ENCODE results near the gene TMEM178B. TPM values are rescaled to one million over a fixed set of nuclear protein-coding genes. Genes with fewer than 3 reads are reported as not detected.
"Not testable (repeated sequence)": the region's sequence is repeated elsewhere in the genome, so short reads cannot be mapped to it uniquely, and the experiment has no call there.

The TMEM178B gene
- total RNA-seq, 1 donor, result 0.43 TPM

DNA sequence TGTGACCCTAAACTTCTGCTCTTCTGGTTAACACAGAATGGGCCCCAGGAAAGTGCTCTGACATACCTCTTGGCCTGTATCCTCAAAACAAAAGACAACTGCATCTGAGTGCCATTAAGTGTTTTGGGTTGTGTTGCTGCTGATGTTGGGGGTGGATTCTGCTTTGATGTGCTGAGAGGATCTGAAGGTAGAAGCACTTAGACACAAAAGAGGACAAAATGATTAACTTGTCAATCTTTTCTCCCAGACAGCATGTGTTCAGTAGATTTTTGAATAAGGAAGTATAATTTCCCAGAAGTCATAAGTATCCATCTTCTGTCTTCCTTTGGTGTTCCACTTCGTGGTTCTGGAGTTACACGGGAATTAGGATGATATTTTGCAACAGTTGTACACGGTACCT, 16.1 kb upstream of the TMEM178B start:
- H3K4me3 ChIP-seq (ENCODE audit: low read depth, low read length), result no peak overlapping the region
- no peak for DNase-seq (ENCODE audit: low read depth)
- TF ChIP-seq, protein P1, sequence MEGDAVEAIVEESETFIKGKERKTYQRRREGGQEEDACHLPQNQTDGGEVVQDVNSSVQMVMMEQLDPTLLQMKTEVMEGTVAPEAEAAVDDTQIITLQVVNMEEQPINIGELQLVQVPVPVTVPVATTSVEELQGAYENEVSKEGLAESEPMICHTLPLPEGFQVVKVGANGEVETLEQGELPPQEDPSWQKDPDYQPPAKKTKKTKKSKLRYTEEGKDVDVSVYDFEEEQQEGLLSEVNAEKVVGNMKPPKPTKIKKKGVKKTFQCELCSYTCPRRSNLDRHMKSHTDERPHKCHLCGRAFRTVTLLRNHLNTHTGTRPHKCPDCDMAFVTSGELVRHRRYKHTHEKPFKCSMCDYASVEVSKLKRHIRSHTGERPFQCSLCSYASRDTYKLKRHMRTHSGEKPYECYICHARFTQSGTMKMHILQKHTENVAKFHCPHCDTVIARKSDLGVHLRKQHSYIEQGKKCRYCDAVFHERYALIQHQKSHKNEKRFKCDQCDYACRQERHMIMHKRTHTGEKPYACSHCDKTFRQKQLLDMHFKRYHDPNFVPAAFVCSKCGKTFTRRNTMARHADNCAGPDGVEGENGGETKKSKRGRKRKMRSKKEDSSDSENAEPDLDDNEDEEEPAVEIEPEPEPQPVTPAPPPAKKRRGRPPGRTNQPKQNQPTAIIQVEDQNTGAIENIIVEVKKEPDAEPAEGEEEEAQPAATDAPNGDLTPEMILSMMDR (IDR thresholded peaks at IDR 0.05; ENCODE audit: insufficient read depth, low read depth, low read length), result no peak

DNA sequence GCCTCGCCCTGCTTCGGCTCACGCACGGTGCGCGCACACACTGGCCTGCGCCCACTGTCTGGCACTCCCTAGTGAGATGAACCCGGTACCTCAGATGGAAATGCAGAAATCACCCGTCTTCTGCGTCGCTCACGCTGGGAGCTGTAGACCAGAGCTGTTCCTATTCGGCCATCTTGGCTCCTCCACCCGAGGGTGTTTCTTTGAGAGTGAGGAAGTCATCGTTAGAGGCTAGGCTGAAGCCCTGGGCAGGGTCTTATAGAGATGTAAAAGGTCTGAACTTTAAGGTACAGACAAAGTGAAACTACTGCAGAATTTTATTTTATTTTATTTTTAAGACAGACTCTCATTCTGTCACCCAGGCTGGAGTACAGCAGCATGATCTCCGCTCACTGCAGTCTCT, 6.0 kb upstream of the TMEM178B start:
- H3K4me3 ChIP-seq (ENCODE audit: low read depth, low read length), result not testable (repeated sequence)

DNA sequence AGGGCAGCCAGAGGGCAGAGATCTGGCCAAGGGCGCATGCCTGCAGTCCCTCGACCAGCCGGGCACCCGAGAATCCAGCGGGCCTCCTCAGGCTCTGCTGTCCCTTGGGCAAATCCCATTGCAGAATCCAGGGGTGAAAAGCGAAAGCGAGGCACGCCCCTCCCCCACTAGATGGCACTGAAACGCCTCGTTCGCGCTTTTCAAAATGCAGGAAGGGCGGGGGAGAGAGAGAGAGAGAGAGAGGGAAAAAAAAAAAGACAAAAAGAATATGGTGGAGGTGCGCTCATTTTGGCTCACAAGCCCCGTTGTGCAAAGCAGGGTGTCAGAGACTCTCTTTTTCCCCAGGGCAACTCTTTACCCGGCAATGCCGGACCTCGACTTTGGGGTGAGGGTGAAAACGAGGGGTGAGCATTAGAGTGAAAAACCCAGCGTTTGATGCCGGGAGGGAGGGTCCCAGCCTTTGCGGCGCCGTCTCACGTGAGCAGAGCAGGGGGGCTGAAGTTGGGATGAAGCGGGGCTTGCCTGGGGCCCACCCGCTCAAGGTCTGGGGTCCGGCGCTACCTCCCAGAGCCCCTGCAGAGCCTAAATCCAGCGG, 2.5 kb upstream of the TMEM178B start:
- TF ChIP-seq, protein P1 (IDR thresholded peaks at IDR 0.05; ENCODE audit: insufficient read depth, low read depth, low read length), result no peak
- DNase-seq (ENCODE audit: low read depth), result peak; percentile 7
- H3K4me3 ChIP-seq (ENCODE audit: low read depth, low read length), result peak overlapping the region; percentile 37

More for the DNA sequence above, 6.0 kb upstream of the TMEM178B start:
- not testable (repeated sequence) for DNase-seq (ENCODE audit: low read depth)

DNA sequence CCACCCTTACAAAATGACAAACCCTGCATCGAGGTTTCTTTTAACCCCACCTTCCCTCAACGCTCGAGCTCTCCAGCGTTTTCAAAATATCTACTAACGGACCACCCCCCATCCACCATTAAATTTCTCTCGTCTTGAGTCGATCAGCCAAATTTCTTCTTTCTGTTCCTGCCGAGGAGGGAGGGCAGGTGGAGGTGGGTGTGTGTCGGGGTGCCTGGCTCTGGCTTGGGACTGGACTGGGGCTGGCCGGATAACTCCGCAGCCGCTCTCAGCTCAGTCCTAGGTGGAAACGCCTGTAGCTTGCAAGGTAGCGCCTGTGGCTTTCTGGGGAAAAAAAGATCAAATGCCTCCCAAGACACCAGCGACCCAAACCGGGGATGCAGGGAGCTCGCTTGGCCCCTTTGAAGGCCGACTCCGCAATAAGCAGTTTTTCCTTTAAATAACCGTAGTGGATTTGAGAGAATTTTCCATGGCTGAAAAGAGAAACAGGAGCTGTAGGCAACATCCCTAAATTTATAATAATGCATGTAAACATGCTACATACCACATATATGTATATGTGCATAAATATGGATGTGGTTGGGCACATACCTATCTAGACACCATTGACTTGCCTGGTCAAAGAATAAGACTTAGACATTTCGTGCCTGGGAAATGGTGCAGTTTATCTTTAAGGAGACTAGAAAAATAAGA, 1.9 kb upstream of the TMEM178B start:
- H3K4me3 ChIP-seq (ENCODE audit: low read depth, low read length), result peak overlapping the region; percentile 37
- TF ChIP-seq, protein P1 (IDR thresholded peaks at IDR 0.05; ENCODE audit: insufficient read depth, low read depth, low read length), result no peak
- DNase-seq (ENCODE audit: low read depth), result no peak

DNA sequence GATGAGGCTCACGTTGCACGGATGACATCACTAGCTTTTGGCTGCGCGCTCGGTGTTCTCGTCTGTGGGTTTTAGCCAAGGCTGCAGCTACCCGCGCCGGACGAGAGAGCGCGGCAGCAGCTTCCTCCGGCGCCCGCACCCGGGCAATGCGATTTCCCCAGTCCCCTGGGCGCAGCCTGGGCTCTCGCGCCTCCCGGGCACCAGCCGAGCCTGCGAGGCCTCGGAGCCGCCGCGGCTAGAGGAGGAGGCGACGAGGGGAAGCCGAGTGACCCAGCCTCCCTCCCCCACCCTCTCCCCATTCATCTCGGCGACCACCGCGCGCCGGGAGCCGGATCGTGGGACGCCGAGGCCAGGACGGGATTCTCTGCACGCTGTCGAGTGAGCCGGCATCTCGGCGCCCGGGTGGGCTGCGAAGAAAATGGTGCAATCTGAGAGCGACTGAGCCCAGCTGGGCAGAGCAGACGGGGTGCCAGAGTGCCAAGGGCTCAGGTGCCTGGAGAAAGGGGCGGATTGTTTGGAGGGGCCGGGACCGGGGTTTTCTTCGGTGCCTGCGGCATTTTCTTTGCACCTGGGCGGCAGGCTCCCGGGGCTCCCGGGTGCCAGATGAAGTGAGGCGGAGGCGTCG, 1.2 kb upstream of the TMEM178B start:
- peak; percentile 56 for DNase-seq (ENCODE audit: low read depth)
- TF ChIP-seq, protein P1 (IDR thresholded peaks at IDR 0.05; ENCODE audit: insufficient read depth, low read depth, low read length), result no peak
- peak overlapping the region; percentile 37 for H3K4me3 ChIP-seq (ENCODE audit: low read depth, low read length)

DNA sequence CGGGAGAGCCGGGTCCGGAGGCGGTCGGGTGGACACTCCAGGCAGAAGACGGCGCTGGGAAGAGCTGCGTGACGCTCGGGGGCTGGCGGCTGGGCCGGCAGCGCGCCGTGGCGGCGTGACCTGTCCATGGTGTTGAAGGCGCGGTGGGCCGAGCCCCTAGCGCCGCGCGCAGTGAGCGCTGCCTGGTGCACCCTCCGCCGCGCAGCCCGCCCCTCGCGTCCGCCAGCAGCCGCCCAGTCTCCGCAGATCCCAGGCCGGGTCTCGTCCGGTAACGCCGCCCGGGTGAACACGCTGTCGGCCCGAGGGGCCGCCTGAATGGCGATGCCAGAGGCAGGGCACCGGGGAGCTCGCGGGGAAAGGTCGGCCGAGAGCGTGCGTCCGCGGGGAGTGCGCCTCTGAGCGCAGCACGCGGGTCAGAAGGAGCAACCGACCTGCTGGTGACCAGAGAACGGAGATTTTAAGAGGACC, 657 bp upstream of the TMEM178B start:
- peak; percentile 45 for DNase-seq (ENCODE audit: low read depth)
- TF ChIP-seq, protein P1 (IDR thresholded peaks at IDR 0.05; ENCODE audit: insufficient read depth, low read depth, low read length), result no peak
- peak overlapping the region; percentile 37 for H3K4me3 ChIP-seq (ENCODE audit: low read depth, low read length)
